Small intestine (tissue), 7 donors: Measurements from ENCODE around the gene CCDC77. TPM values are rescaled to one million over a fixed set of nuclear protein-coding genes. Genes with fewer than 3 reads are reported as not detected.

Source experiments
- DNase-seq, 2 donors: peaks; one replicate each; pipeline versions ENCODE4 v3.0.0 to v3.0.0-alpha.2; 2013
- FAIRE-seq: peaks from 2 replicates; lab custom pipeline; 2012; peaks lifted over from hg19 to GRCh38; lab: Jason Lieb, UNC
- H3K27ac ChIP-seq, 3 donors: one replicate each; pipeline ENCODE4 v1.5.1; 2013; ENCODE audit warnings: low read length in 2 of 3, mild to moderate bottlenecking in 2 of 3, control low read depth in 1 of 3, inconsistent platforms in 1 of 3, low read depth in 1 of 3, moderate library complexity in 1 of 3
- H3K27me3 ChIP-seq, 3 donors: one replicate each; pipeline ENCODE4 v1.6.1; 2013; ENCODE audit warnings: low read length in 3 of 3, inconsistent platforms in 1 of 3; ENCODE audit not compliant: control insufficient read depth in 3 of 3, insufficient read depth in 3 of 3
- H3K36me3 ChIP-seq, 3 donors: one replicate each; pipeline ENCODE4 v1.6.1; 2013; ENCODE audit warnings: low read length in 3 of 3, inconsistent platforms in 1 of 3, low read depth in 1 of 3, mild to moderate bottlenecking in 1 of 3, moderate library complexity in 1 of 3; ENCODE audit not compliant: control insufficient read depth in 3 of 3, insufficient read depth in 2 of 3
- H3K4me1 ChIP-seq, 3 donors: one replicate each; pipeline ENCODE4 v1.6.1; 2013; ENCODE audit warnings: low read length in 2 of 3, inconsistent platforms in 1 of 3, low read depth in 1 of 3, mild to moderate bottlenecking in 1 of 3, moderate library complexity in 1 of 3; ENCODE audit not compliant: control insufficient read depth in 3 of 3, insufficient read depth in 2 of 3
- H3K4me3 ChIP-seq, 3 donors: one replicate each; pipeline ENCODE4 v1.5.1; 2013; ENCODE audit warnings: low read length in 3 of 3, control low read depth in 1 of 3, inconsistent platforms in 1 of 3, low read depth in 1 of 3, mild to moderate bottlenecking in 1 of 3, moderate library complexity in 1 of 3
- H3K9me3 ChIP-seq, 2 donors: one replicate each; pipeline ENCODE4 v1.6.1; 2013; ENCODE audit warnings: low read depth in 1 of 2, low read length in 1 of 2; ENCODE audit not compliant: control insufficient read depth in 2 of 2, insufficient read depth in 1 of 2
- WGBS, 3 donors: extraction: QIAGEN DNeasy Blood & Tissue Kit; methylation state at CpG; one replicate each; pipeline ENCODE4 v1.1.7; 2013; 5-methylcytosine and 5-hydroxymethylcytosine counted together
- polyA plus RNA-seq, 4 donors: library from polyadenylated mRNA; stranded (reverse) in 3 of 4; unstranded in 1 of 4; fragments of 200-250 nt in 3 of 4; fragments of 120-200 nt in 1 of 4; gene quantifications; one replicate each; pipeline versions ENCODE4 v1.2.1 to v1.2.3, GENCODE V29; 2013
- donor health status: healthy with polysubstance abuse.
- donor health status: control.
- donor health status: control.
- donor health status: Bipolar disorder and iron deficiency.
- donor health status: healthy.

CCDC77 gene
- polyA plus RNA-seq, 4 donors = 3.2 to 10.9 (median 4.3) TPM

- DNase-seq (no peak), FAIRE-seq (no peak)
- peaks cover 0 to 3% of the 10 kb centered on the region in 2 donors for H3K9me3 ChIP-seq
- H3K27ac ChIP-seq = no peak overlapping the region
- H3K4me3 ChIP-seq = no peak overlapping the region
- H3K27me3 ChIP-seq = peaks cover 3 to 45% (median 6%) of the 10 kb centered on the region in 3 donors
- H3K4me1 ChIP-seq = peaks cover 0 to 15% (median 4%) of the 10 kb centered on the region in 3 donors
- no peaks in the 10 kb centered on the region for H3K36me3 ChIP-seq
- WGBS, 3 donors = 89 to 92% (median 89%) methylated on average over 4 of the region's 4 CpGs
These were observed 56.2 kb downstream of the CCDC77 start for GRCh38 chr12:457676-458075.

GRCh38 chr12:459050-459429 lies 57.6 kb downstream of the CCDC77 start:
- H3K9me3 ChIP-seq = no peaks in the 10 kb centered on the region
- 20 to 57% (median 30%) methylated on average over 5 of the region's 5 CpGs for WGBS, 3 donors
- H3K4me1 ChIP-seq = peaks cover 0 to 15% (median 4%) of the 10 kb centered on the region in 3 donors
- FAIRE-seq (no peak), DNase-seq (no peak)
- H3K36me3 ChIP-seq = no peaks in the 10 kb centered on the region
- H3K27me3 ChIP-seq = peaks cover 3 to 49% (median 6%) of the 10 kb centered on the region in 3 donors
- no peak overlapping the region for H3K27ac ChIP-seq
- H3K4me3 ChIP-seq = no peak overlapping the region

- Histone ChIP-seq H3K27me3 (peaks cover 3 to 49% (median 6%) of the 10 kb centered on the region in 3 donors), H3K4me1 (peaks cover 0 to 15% (median 4%) of the 10 kb centered on the region in 3 donors), H3K27ac (no peak within 1 kb of the TSS), H3K9me3 (no peaks in the 10 kb centered on the region), H3K36me3 (no peaks in the 10 kb centered on the region), H3K4me3 (peak within 1 kb of the TSS; percentile 47 to 65 (median 63))
- FAIRE-seq (no peak), DNase-seq (peak; percentile 28 to 69)
- 3 to 6% (median 5%) methylated on average over 43 to 82 of the region's 82 CpGs for WGBS, 3 donors
These were observed 58.2 kb downstream of the CCDC77 start, which contains the start of gene B4GALNT3 for GRCh38 chr12:459430-460258. Gene B4GALNT3, plus strand, starts transcription at chr12:459939. Its CDS starts 438 bp downstream, at chr12:460377.

- Histone ChIP-seq H3K4me1 (peaks cover 0 to 15% (median 4%) of the 10 kb centered on the region in 3 donors), H3K27ac (no peak overlapping the region), H3K27me3 (peaks cover 3 to 49% (median 6%) of the 10 kb centered on the region in 3 donors), H3K36me3 (no peaks in the 10 kb centered on the region), H3K4me3 (peak overlapping the region; percentile 47 to 65 (median 63)), H3K9me3 (no peaks in the 10 kb centered on the region)
- FAIRE-seq (no peak), DNase-seq (peak; percentile 28 to 68)
- WGBS, 3 donors = 2 to 4% (median 3%) methylated on average over 55 to 109 of the region's 109 CpGs
These were observed 59.1 kb downstream of the CCDC77 start for GRCh38 chr12:460261-461230.

GRCh38 chr12:461425-461824 lies 60.0 kb downstream of the CCDC77 start:
- DNase-seq (peak; percentile 65 to 82), FAIRE-seq (no peak)
- peaks cover 0 to 15% (median 4%) of the 10 kb centered on the region in 3 donors for H3K4me1 ChIP-seq
- H3K4me3 ChIP-seq = peak overlapping the region in 1 of 3 donors; percentile 23
- no peaks in the 10 kb centered on the region for H3K36me3 ChIP-seq
- H3K27ac ChIP-seq = peak overlapping the region in 1 of 3 donors; percentile 36
- 18 to 65% (median 45%) methylated on average over 13 of the region's 13 CpGs for WGBS, 3 donors
- H3K27me3 ChIP-seq = peaks cover 3 to 49% (median 6%) of the 10 kb centered on the region in 3 donors
- no peaks in the 10 kb centered on the region for H3K9me3 ChIP-seq

- Histone ChIP-seq H3K4me1 (peaks cover 0 to 16% (median 4%) of the 10 kb centered on the region in 3 donors), H3K4me3 (no peak overlapping the region), H3K27ac (no peak overlapping the region), H3K36me3 (no peaks in the 10 kb centered on the region), H3K27me3 (peaks cover 0 to 42% (median 3%) of the 10 kb centered on the region in 3 donors), H3K9me3 (no peaks in the 10 kb centered on the region)
- 47 to 61% (median 49%) methylated on average over 6 of the region's 6 CpGs for WGBS, 3 donors
- DNase-seq (no peak), FAIRE-seq (no peak)
These were observed 61.7 kb downstream of the CCDC77 start for GRCh38 chr12:462936-463705.

GRCh38 chr12:464484-465267 lies 63.2 kb downstream of the CCDC77 start:
- no peak for DNase-seq
- Histone ChIP-seq H3K9me3 (no peaks in the 10 kb centered on the region), H3K27me3 (peaks cover 0 to 26% (median 3%) of the 10 kb centered on the region in 3 donors), H3K27ac (no peak overlapping the region), H3K4me3 (no peak overlapping the region), H3K36me3 (no peaks in the 10 kb centered on the region), H3K4me1 (peaks cover 0 to 18% (median 0%) of the 10 kb centered on the region in 3 donors)
- WGBS, 3 donors = 71 to 73% (median 72%) methylated on average over 16 of the region's 16 CpGs
- FAIRE-seq = no peak
